ENCODE data around the gene KMT2E.

KMT2E gene

GRCh38 chr7:105132335-105132734, 118.3 kb downstream of the KMT2E start:
- Histone ChIP-seq H3K4me3 (no peak overlapping the region), H3K36me3 (peaks cover 13 to 41% (median 17%) of the 10 kb centered on the region in 3 donors), H3K9me3 (no peaks in the 10 kb centered on the region), H3K27ac (no peak overlapping the region), H3K4me1 (peaks cover 0 to 4% (median 0%) of the 10 kb centered on the region in 4 donors), H3K27me3 (no peaks in the 10 kb centered on the region)
- no peak for TF ChIP-seq CTCF (IDR thresholded peaks at IDR 0.05)
- intact Hi-C loops (cut with DNase I; ENCODE audit: low total_unique reads) = no loop called here
- DNase-seq = no peak

GRCh38 chr7:105132835-105133234, 118.8 kb downstream of the KMT2E start:
- DNase-seq = no peak
- H3K36me3 ChIP-seq = peaks cover 13 to 38% (median 17%) of the 10 kb centered on the region in 3 donors
- intact Hi-C loops (cut with DNase I; ENCODE audit: low total_unique reads) = no loop called here
- no peak for TF ChIP-seq CTCF (IDR thresholded peaks at IDR 0.05)
- no peak overlapping the region for H3K27ac ChIP-seq
- H3K9me3 ChIP-seq = no peaks in the 10 kb centered on the region
- peaks cover 0 to 4% (median 0%) of the 10 kb centered on the region in 4 donors for H3K4me1 ChIP-seq
- H3K27me3 ChIP-seq = no peaks in the 10 kb centered on the region
- no peak overlapping the region for H3K4me3 ChIP-seq

GRCh38 chr7:105133358-105133757, 119.4 kb downstream of the KMT2E start:
- DNase-seq = no peak
- Histone ChIP-seq H3K27me3 (no peaks in the 10 kb centered on the region), H3K9me3 (no peaks in the 10 kb centered on the region), H3K36me3 (peaks cover 17 to 38% (median 18%) of the 10 kb centered on the region in 3 donors), H3K4me3 (no peak overlapping the region), H3K4me1 (peaks cover 0 to 4% (median 0%) of the 10 kb centered on the region in 4 donors), H3K27ac (no peak overlapping the region)
- intact Hi-C loops (cut with DNase I; ENCODE audit: low total_unique reads) = no loop called here
- TF ChIP-seq CTCF (IDR thresholded peaks at IDR 0.05) = no peak

- Histone ChIP-seq H3K36me3 (peaks cover 17 to 44% (median 26%) of the 10 kb centered on the region in 3 donors), H3K27me3 (no peaks in the 10 kb centered on the region), H3K4me3 (no peak overlapping the region), H3K9me3 (no peaks in the 10 kb centered on the region), H3K27ac (no peak overlapping the region), H3K4me1 (peaks cover 0 to 4% (median 0%) of the 10 kb centered on the region in 4 donors)
- intact Hi-C loops (cut with DNase I; ENCODE audit: low total_unique reads) = no loop called here
- TF ChIP-seq CTCF (IDR thresholded peaks at IDR 0.05) = no peak
- no peak for DNase-seq
Measured at GRCh38 chr7:105133986-105134655, 120.1 kb downstream of the KMT2E start.

- Histone ChIP-seq H3K36me3 (peaks cover 17 to 53% (median 26%) of the 10 kb centered on the region in 3 donors), H3K9me3 (no peaks in the 10 kb centered on the region), H3K4me3 (no peak overlapping the region), H3K27ac (no peak overlapping the region), H3K27me3 (no peaks in the 10 kb centered on the region), H3K4me1 (peaks cover 0 to 4% (median 0%) of the 10 kb centered on the region in 4 donors)
- TF ChIP-seq CTCF (IDR thresholded peaks at IDR 0.05) = no peak
- intact Hi-C loops (cut with DNase I; ENCODE audit: low total_unique reads) = no loop called here
- DNase-seq = no peak
Measured at GRCh38 chr7:105136221-105136620, 122.2 kb downstream of the KMT2E start.
